B cell (primary cell): ENCODE results near the gene GLRX. TPM values are rescaled to one million over a fixed set of nuclear protein-coding genes. Genes with fewer than 3 reads are reported as not detected.

Experiments
- ATAC-seq: fragments of 200-7000 bp; cut with Tn5 transposase; one replicate; pipeline ENCODE4 v1.10.0; 2021; ENCODE audit warnings: low read depth, mild to moderate bottlenecking, moderate number of reproducible peaks, moderate library complexity
- CTCF ChIA-PET: fragments of 350-600 bp; sonication (Branson Sonifier 250); formaldehyde crosslinking; loops from one replicate; lab custom pipeline; 2021; ENCODE audit warnings: antibody characterized with exemption, inconsistent platforms; lab: Charles Lee
- POLR2A ChIA-PET: fragments of 350-600 bp; sonication (Branson Sonifier 250); formaldehyde crosslinking; loops from one replicate; lab custom pipeline; 2021; ENCODE audit warnings: antibody characterized with exemption; lab: Charles Lee
- DNase-seq: peaks from one replicate; pipeline ENCODE4 v3.0.0; 2013
- H2AFZ ChIP-seq: 2 replicates; pipeline ENCODE4 v1.6.1; 2012; ENCODE audit warnings: mild to moderate bottlenecking, low read depth, low read length; ENCODE audit not compliant: insufficient read depth, poor library complexity, severe bottlenecking
- H3K27ac ChIP-seq, 2 donors: 1 replicate in 1 of 2; 2 replicates in 1 of 2; pipeline ENCODE4 v1.5.1; 2012 to 2013; ENCODE audit warnings: low read length in 2 of 2, mild to moderate bottlenecking in 2 of 2, moderate library complexity in 1 of 2
- H3K27me3 ChIP-seq, 4 experiments: fragments of 200-600 bp in 1 of 4; sonication (generic) in 1 of 4; replicated peaks in 1 of 4; 1 replicate in 2 of 4; 2 replicates in 2 of 4; pipeline versions ENCODE4 v1.6.1 to v1.7.0; 2013 to 2016; ENCODE audit warnings: low read length in 3 of 4, mild to moderate bottlenecking in 2 of 4, mixed read lengths in 1 of 4, moderate library complexity in 1 of 4; ENCODE audit not compliant: insufficient read depth in 4 of 4, control insufficient read depth in 3 of 4; ENCODE audit errors: control extremely low read depth in 1 of 4
- H3K36me3 ChIP-seq, 2 experiments: replicated peaks in 1 of 2; 1 replicate in 1 of 2; 2 replicates in 1 of 2; pipeline versions ENCODE4 v1.6.1 to v1.7.1; 2013; ENCODE audit warnings: low read length in 1 of 2; ENCODE audit not compliant: insufficient read depth in 2 of 2, control insufficient read depth in 1 of 2; ENCODE audit errors: control extremely low read depth in 1 of 2, extremely low read depth in 1 of 2
- H3K4me1 ChIP-seq, 2 donors: fragments of 200-600 bp in 1 of 2; sonication (generic) in 1 of 2; 1 replicate in 1 of 2; 2 replicates in 1 of 2; pipeline versions ENCODE4 v1.5.1 to v1.6.1; 2013 to 2017; ENCODE audit warnings: low read length in 2 of 2; ENCODE audit not compliant: control insufficient read depth in 2 of 2, insufficient read depth in 2 of 2
- H3K4me2 ChIP-seq: replicated peaks from 2 replicates; pipeline ENCODE3; 2012; ENCODE audit warnings: mild to moderate bottlenecking, low read depth, low read length; ENCODE audit not compliant: poor library complexity, severe bottlenecking
- H3K4me3 ChIP-seq, 5 experiments: fragments of 200-600 bp in 1 of 5; sonication (generic) in 1 of 5; 1 replicate in 3 of 5; 2 replicates in 2 of 5; pipeline versions ENCODE4 v1.5.1 to v1.7.0; 2011 to 2016; ENCODE audit warnings: low read length in 4 of 5, mild to moderate bottlenecking in 4 of 5, low read depth in 2 of 5, control low read depth in 1 of 5, moderate library complexity in 1 of 5; ENCODE audit not compliant: insufficient read depth in 1 of 5; ENCODE audit errors: control extremely low read depth in 1 of 5, extremely low read depth in 1 of 5
- H3K79me2 ChIP-seq: fragments of 200-600 bp; sonication (generic); one replicate; pipeline ENCODE4 v1.6.0; 2016; ENCODE audit warnings: low read length; ENCODE audit not compliant: control insufficient read depth, insufficient read depth
- H3K9ac ChIP-seq: fragments of 200-600 bp; sonication (generic); 2 replicates; pipeline ENCODE4 v1.6.1; 2017; ENCODE audit warnings: mild to moderate bottlenecking, low read length, moderate library complexity
- H3K9me3 ChIP-seq, 3 donors: one replicate each; pipeline versions ENCODE4 v1.6.1 to v1.7.1; 2013; ENCODE audit warnings: low read length in 2 of 3; ENCODE audit not compliant: control insufficient read depth in 2 of 3, insufficient read depth in 1 of 3; ENCODE audit errors: control extremely low read depth in 1 of 3
- H4K20me1 ChIP-seq: 2 replicates; pipeline ENCODE4 v1.6.0; 2012; ENCODE audit warnings: mild to moderate bottlenecking, low read length; ENCODE audit not compliant: insufficient read depth, control insufficient read depth, poor library complexity, severe bottlenecking
- H3K27ac Mint-ChIP-seq: one replicate; pipeline ENCODE4 v1.8.0; 2021; ENCODE audit warnings: mixed read lengths
- H3K27me3 Mint-ChIP-seq: one replicate; pipeline ENCODE4 v1.8.0; 2021; ENCODE audit warnings: mixed read lengths
- H3K4me1 Mint-ChIP-seq: one replicate; pipeline ENCODE4 v1.8.0; 2021; ENCODE audit warnings: mixed read lengths
- H3K4me3 Mint-ChIP-seq: one replicate; pipeline ENCODE4 v1.8.0; 2021; ENCODE audit warnings: mixed read lengths
- H3K9me3 Mint-ChIP-seq: one replicate; pipeline ENCODE4 v1.8.0; 2022; ENCODE audit warnings: mixed read lengths; ENCODE audit not compliant: insufficient read depth
- EZH2 ChIP-seq: IDR thresholded peaks from 2 replicates; pipeline ENCODE4 v1.6.1; 2012; ENCODE audit warnings: borderline replicate concordance, low read depth, mild to moderate bottlenecking, moderate library complexity, low read length; ENCODE audit not compliant: insufficient read depth, poor library complexity, severe bottlenecking
- WGBS: methylation state at CpG from one replicate; pipeline ENCODE4 v1.1.5; 2013; ENCODE audit warnings: missing lambda C conversion rate; ENCODE audit not compliant: insufficient coverage; 5-methylcytosine and 5-hydroxymethylcytosine counted together
- intact Hi-C: fragments of 100-400 bp; cut with micrococcal nuclease; formaldehyde crosslinking; loops from one replicate; pipeline ENCODE4 v1.10.0; 2022
- polyA plus RNA-seq: library from polyadenylated mRNA; depleted of rRNA; stranded (reverse); fragments of >200 nt; gene quantifications from 2 replicates; pipeline ENCODE4 v1.2.3, GENCODE V29; 2012
- total RNA-seq, 2 donors: library from RNA; stranded (reverse); fragments of 120-200 nt in 1 of 2; gene quantifications; 1 replicate in 1 of 2; 2 replicates in 1 of 2; pipeline versions ENCODE4 v1.2.3 to v1.2.4, GENCODE V29; 2013 to 2022
- TF ChIP-seq, protein P1 (sequence below): fragments of 200-600 bp; IDR thresholded peaks from one replicate; pipeline ENCODE4 v1.8.0; 2022; ENCODE audit warnings: antibody characterized with exemption, mild to moderate bottlenecking

Gene GLRX
- total and polyA plus RNA-seq, 2 donors (not counting 1 experiment from before 2014, with no cell fraction given) = 44.6 to 54.8 TPM

- Histone ChIP-seq H2AFZ (peak overlapping the region; percentile 55), H3K36me3 (peaks cover 1 to 26% of the 10 kb centered on the region in 2 experiments), H3K27me3 (no peaks in the 10 kb centered on the region), H3K9ac (peak overlapping the region; percentile 36), H3K4me1 (peaks cover 34 to 37% of the 10 kb centered on the region in 2 donors), H4K20me1 (no peaks in the 10 kb centered on the region), H3K9me3 (no peaks in the 10 kb centered on the region), H3K4me3 (peak overlapping the region in 1 of 5 experiments; percentile 30), H3K27ac (peak overlapping the region; percentile 81 to 97), H3K79me2 (peaks cover 54% of the 10 kb centered on the region), H3K4me2 (peak overlapping the region; percentile 75)
- peaks cover 3% of the 10 kb centered on the region for H3K9me3 Mint-ChIP-seq
- peaks cover 63% of the 10 kb centered on the region for H3K4me1 Mint-ChIP-seq
- DNase-seq (no peak), ATAC-seq (no peak)
- intact Hi-C loops = loop anchor here (1.0 to 5.0 kb wide), 4 partner anchors 9 to 1128 kb away; partner anchors contain the start of genes CAST, GLRX and LNPEP
- TF ChIP-seq, protein P1, sequence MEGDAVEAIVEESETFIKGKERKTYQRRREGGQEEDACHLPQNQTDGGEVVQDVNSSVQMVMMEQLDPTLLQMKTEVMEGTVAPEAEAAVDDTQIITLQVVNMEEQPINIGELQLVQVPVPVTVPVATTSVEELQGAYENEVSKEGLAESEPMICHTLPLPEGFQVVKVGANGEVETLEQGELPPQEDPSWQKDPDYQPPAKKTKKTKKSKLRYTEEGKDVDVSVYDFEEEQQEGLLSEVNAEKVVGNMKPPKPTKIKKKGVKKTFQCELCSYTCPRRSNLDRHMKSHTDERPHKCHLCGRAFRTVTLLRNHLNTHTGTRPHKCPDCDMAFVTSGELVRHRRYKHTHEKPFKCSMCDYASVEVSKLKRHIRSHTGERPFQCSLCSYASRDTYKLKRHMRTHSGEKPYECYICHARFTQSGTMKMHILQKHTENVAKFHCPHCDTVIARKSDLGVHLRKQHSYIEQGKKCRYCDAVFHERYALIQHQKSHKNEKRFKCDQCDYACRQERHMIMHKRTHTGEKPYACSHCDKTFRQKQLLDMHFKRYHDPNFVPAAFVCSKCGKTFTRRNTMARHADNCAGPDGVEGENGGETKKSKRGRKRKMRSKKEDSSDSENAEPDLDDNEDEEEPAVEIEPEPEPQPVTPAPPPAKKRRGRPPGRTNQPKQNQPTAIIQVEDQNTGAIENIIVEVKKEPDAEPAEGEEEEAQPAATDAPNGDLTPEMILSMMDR = no peak
- TF ChIP-seq EZH2 = no peak
- POLR2A ChIA-PET = interaction anchor here (3.1 to 3.8 kb wide), 2 partner anchors 9 to 12 kb away, joined by 15 to 36 read pairs; partner anchors contain the start of gene GLRX
- H3K27ac Mint-ChIP-seq = peak overlapping the region; percentile 97
- peak overlapping the region; percentile 86 for H3K4me3 Mint-ChIP-seq
- WGBS = 77% methylated on average over 1 of the region's 2 CpGs
- no peaks in the 10 kb centered on the region for H3K27me3 Mint-ChIP-seq
- CTCF ChIA-PET = interaction anchor here (1.0 to 5.5 kb wide), 7 partner anchors 11 to 164 kb away, joined by 3 to 82 read pairs (median 17); partner anchors contain the start of genes GLRX and RFESD
Measured at GRCh38 chr5:95809414-95809960, 13.0 kb downstream of the GLRX start.
